HCT116 (cell line): Measurements from ENCODE around the gene TAGLN3.
"Not testable (repeated sequence)": the region's sequence is repeated elsewhere in the genome, so short reads cannot be mapped to it uniquely, and the experiment has no call there.

Experiments used
- CEBPB ChIP-seq: IDR thresholded peaks from 2 replicates; pipeline ENCODE4 v1.6.1; 2012; ENCODE audit warnings: low read depth
- SP1 ChIP-seq: IDR thresholded peaks from 2 replicates; pipeline ENCODE4 v1.6.1; 2012; ENCODE audit warnings: low read depth

DNA sequence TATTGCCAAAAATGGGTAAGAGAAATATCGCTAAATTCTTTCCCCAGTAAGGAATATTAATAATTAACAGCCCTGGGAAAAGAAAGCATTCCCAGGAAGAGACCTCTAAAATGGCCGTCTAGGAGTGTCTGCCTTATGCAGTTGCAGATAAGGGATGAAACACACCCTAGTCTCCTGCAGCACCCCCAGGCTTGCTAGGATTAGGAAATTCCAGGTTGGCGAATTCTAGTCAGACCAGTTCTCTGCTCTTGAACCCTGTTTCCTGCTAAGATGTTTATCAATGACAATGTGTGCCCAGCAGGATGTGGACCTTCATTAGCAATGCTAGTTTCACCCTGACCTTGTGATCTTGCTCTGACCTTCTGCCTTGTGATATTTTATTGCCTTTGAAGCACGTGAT is 38.5 kb downstream of the TAGLN3 start:
- TF ChIP-seq CEBPB, SP1: not testable (repeated sequence)
